HL-60 (cell line): ENCODE data around the gene CFAP157.

Experiments used
- CTCF ChIP-seq: IDR thresholded peaks from one replicate; pipeline ENCODE4 v1.5.1; 2011; ENCODE audit warnings: low read length, control low read depth, inconsistent platforms; ENCODE audit not compliant: insufficient read depth
- POLR2AphosphoS5 ChIP-seq: IDR thresholded peaks from 2 replicates; pipeline ENCODE4 v1.6.1; 2012; ENCODE audit warnings: low read depth
- TF ChIP-seq, protein P1 (sequence below): IDR thresholded peaks from 2 replicates; pipeline ENCODE4 v1.6.1; 2012; ENCODE audit warnings: low read depth; ENCODE audit not compliant: insufficient replicate concordance

DNA sequence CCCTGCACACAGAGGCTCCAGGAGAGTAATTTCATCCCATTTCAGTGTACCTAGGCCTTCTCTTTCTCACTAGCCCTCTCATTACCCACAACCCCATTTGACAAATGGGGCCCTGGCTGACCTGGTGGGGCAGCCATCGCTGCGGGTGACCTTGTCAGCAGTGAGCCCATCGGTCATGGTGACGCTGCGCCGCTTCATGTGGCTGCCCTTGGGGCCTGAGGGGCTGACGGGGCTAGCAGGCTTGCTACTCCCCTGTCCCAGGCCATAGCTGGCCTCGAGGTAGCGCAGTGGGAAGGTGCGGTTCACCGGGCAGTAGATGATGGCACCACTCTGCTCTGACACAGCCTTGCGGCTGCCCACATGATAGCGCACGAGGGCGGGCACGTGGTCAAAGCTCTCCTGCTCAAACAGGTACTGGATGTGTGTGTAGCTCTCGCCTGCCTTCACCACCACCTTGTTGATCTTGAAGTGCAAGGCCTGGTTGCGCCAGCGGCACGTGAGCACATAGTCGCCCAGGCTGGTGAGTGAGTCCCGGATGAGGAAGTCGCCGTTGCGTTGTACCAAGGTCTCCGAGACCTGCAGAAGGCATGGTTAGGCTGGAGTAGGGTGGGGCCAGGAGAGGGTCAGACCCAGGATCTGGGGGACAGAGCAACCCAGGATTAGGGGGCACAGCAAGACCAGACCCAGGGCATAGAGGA is 42.5 kb downstream of the CFAP157 start:
- TF ChIP-seq CTCF (no peak), POLR2AphosphoS5 (no peak)
- TF ChIP-seq, protein P1, sequence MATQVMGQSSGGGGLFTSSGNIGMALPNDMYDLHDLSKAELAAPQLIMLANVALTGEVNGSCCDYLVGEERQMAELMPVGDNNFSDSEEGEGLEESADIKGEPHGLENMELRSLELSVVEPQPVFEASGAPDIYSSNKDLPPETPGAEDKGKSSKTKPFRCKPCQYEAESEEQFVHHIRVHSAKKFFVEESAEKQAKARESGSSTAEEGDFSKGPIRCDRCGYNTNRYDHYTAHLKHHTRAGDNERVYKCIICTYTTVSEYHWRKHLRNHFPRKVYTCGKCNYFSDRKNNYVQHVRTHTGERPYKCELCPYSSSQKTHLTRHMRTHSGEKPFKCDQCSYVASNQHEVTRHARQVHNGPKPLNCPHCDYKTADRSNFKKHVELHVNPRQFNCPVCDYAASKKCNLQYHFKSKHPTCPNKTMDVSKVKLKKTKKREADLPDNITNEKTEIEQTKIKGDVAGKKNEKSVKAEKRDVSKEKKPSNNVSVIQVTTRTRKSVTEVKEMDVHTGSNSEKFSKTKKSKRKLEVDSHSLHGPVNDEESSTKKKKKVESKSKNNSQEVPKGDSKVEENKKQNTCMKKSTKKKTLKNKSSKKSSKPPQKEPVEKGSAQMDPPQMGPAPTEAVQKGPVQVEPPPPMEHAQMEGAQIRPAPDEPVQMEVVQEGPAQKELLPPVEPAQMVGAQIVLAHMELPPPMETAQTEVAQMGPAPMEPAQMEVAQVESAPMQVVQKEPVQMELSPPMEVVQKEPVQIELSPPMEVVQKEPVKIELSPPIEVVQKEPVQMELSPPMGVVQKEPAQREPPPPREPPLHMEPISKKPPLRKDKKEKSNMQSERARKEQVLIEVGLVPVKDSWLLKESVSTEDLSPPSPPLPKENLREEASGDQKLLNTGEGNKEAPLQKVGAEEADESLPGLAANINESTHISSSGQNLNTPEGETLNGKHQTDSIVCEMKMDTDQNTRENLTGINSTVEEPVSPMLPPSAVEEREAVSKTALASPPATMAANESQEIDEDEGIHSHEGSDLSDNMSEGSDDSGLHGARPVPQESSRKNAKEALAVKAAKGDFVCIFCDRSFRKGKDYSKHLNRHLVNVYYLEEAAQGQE = no peak
